Activated CD4-positive, alpha-beta T cell treated with anti-CD3 and anti-CD28 coated beads for 36 hours (primary cell): ENCODE results near the gene VAT1. TPM values are rescaled to one million over a fixed set of nuclear protein-coding genes. Genes with fewer than 3 reads are reported as not detected.

Source experiments
- ATAC-seq: fragments of 200-7000 bp; cut with Tn5 transposase; one replicate; pipeline ENCODE4 v1.10.0; 2021; ENCODE audit warnings: mild to moderate bottlenecking, moderate library complexity
- CTCF ChIA-PET: fragments of 350-600 bp; sonication (Branson Sonifier 250); formaldehyde crosslinking; loops from one replicate; lab custom pipeline; 2021; ENCODE audit warnings: antibody characterized with exemption; lab: Charles Lee
- POLR2A ChIA-PET: fragments of 350-600 bp; sonication (Branson Sonifier 250); formaldehyde crosslinking; loops from one replicate; lab custom pipeline; 2021; ENCODE audit warnings: antibody characterized with exemption, inconsistent platforms; lab: Charles Lee
- DNase-seq: peaks from one replicate; pipeline ENCODE4 v3.0.0-alpha.2; 2020
- H3K27ac Mint-ChIP-seq: one replicate; pipeline ENCODE4 v1.8.0; 2021; ENCODE audit warnings: mixed read lengths
- H3K27me3 Mint-ChIP-seq: one replicate; pipeline ENCODE4 v1.8.0; 2021; ENCODE audit warnings: mixed read lengths
- H3K36me3 Mint-ChIP-seq: one replicate; pipeline ENCODE4 v1.8.0; 2021; ENCODE audit warnings: low read depth, mixed read lengths
- H3K4me1 Mint-ChIP-seq: one replicate; pipeline ENCODE4 v1.8.0; 2021; ENCODE audit warnings: mixed read lengths
- H3K4me3 Mint-ChIP-seq: one replicate; pipeline ENCODE4 v1.8.0; 2021; ENCODE audit warnings: mild to moderate bottlenecking, moderate library complexity, mixed read lengths
- H3K9me3 Mint-ChIP-seq: one replicate; pipeline ENCODE4 v1.8.0; 2021; ENCODE audit warnings: low read depth, mixed read lengths
- intact Hi-C, 2 experiments: fragments of 100-400 bp; cut with DNase I in 1 of 2; cut with micrococcal nuclease in 1 of 2; formaldehyde crosslinking; loops; one replicate each; pipeline versions ENCODE4 v1.14.2 to v1.15.1; 2022 to 2024; cut with DNase I, micrococcal nuclease
- total RNA-seq, 2 experiments: library from RNA; stranded (reverse); gene quantifications; one replicate each; pipeline ENCODE4 v1.2.3, GENCODE V29; 2021

The VAT1 gene
- total RNA-seq, 2 experiments from 2014 or later = 26.1 to 35.0 TPM

GRCh38 chr17:43026595-43026994 lies 4.4 kb upstream of the VAT1 start:
- Mint-ChIP-seq H3K27me3 (no peaks in the 10 kb centered on the region), H3K27ac (no peak overlapping the region), H3K9me3 (no peaks in the 10 kb centered on the region), H3K36me3 (no peaks in the 10 kb centered on the region), H3K4me1 (peaks cover 11% of the 10 kb centered on the region), H3K4me3 (no peak overlapping the region)
- CTCF ChIA-PET = interaction anchor here (0.7 kb wide), 2 partner anchors 15 to 349 kb away, joined by 3 read pairs; no protein-coding TSS in a partner anchor
- DNase-seq (no peak), ATAC-seq (no peak)
- POLR2A ChIA-PET = no interaction called here
- intact Hi-C loops = no loop called here

- no peak for DNase-seq
- H3K9me3 Mint-ChIP-seq = no peaks in the 10 kb centered on the region
- no peaks in the 10 kb centered on the region for H3K27me3 Mint-ChIP-seq
- peak overlapping the region; percentile 61 for H3K4me3 Mint-ChIP-seq
- ChIA-PET POLR2A (no interaction called here), CTCF (interaction anchor here (0.7 kb wide), 2 partner anchors 15 to 348 kb away, joined by 3 read pairs; no protein-coding TSS in a partner anchor)
- intact Hi-C loops = loop anchor here in 1 of 2 experiments (2.0 kb wide), 1 partner anchor 363 kb away; no protein-coding TSS in a partner anchor
- H3K36me3 Mint-ChIP-seq = no peaks in the 10 kb centered on the region
- no peak overlapping the region for H3K27ac Mint-ChIP-seq
- no peak for ATAC-seq
- H3K4me1 Mint-ChIP-seq = peaks cover 15% of the 10 kb centered on the region
Observed at GRCh38 chr17:43025766-43026537, 3.8 kb upstream of the VAT1 start.

- peaks cover 20% of the 10 kb centered on the region for H3K4me1 Mint-ChIP-seq
- H3K9me3 Mint-ChIP-seq = no peaks in the 10 kb centered on the region
- intact Hi-C loops = loop anchor here in 1 of 2 experiments (2.0 kb wide), 1 partner anchor 364 kb away; no protein-coding TSS in a partner anchor
- H3K27ac Mint-ChIP-seq = no peak overlapping the region
- ChIA-PET POLR2A (interaction anchor here (1.4 kb wide), 1 partner anchor 291 kb away, joined by 9 read pairs; no protein-coding TSS in a partner anchor), CTCF (interaction anchor here (0.6 to 1.7 kb wide), 2 partner anchors 27 to 144 kb away, joined by 3 to 14 read pairs; partner anchors contain the start of gene RPL27)
- no peaks in the 10 kb centered on the region for H3K36me3 Mint-ChIP-seq
- no peaks in the 10 kb centered on the region for H3K27me3 Mint-ChIP-seq
- H3K4me3 Mint-ChIP-seq = peak overlapping the region; percentile 61
- DNase-seq (no peak), ATAC-seq (peak; percentile 0)
Observed at GRCh38 chr17:43025290-43025657, 3.1 kb upstream of the VAT1 start.

- H3K36me3 Mint-ChIP-seq = no peaks in the 10 kb centered on the region
- H3K27me3 Mint-ChIP-seq = no peaks in the 10 kb centered on the region
- POLR2A ChIA-PET = interaction anchor here (0.5 to 1.6 kb wide), 8 partner anchors 14 to 343 kb away, joined by 3 to 9 read pairs (median 5); partner anchors contain the start of genes BECN1, IFI35 and RPL27
- peak within 1 kb of the TSS; percentile 78 for H3K4me3 Mint-ChIP-seq
- ATAC-seq (peak; percentile 68), DNase-seq (peak; percentile 89)
- peak within 1 kb of the TSS; percentile 71 for H3K27ac Mint-ChIP-seq
- H3K9me3 Mint-ChIP-seq = no peaks in the 10 kb centered on the region
- intact Hi-C loops = loop anchor here in 1 of 2 experiments (1.0 to 5.0 kb wide), 6 partner anchors 146 to 458 kb away; partner anchors contain the start of genes DHX8, PLEKHH3 and TMEM106A
- CTCF ChIA-PET = interaction anchor here (0.6 to 1.7 kb wide), 15 partner anchors 16 to 919 kb away, joined by 3 to 14 read pairs (median 3); partner anchors contain the start of gene RPL27
- peaks cover 26% of the 10 kb centered on the region for H3K4me1 Mint-ChIP-seq
Observed at GRCh38 chr17:43024407-43025289, 2.5 kb upstream of the VAT1 start, which contains the start of gene RND2. TSS of gene RND2 (plus strand) at chr17:43025231. CDS start at chr17:43025348, 117 bp downstream.

- Mint-ChIP-seq H3K36me3 (no peaks in the 10 kb centered on the region), H3K4me3 (peak overlapping the region; percentile 81), H3K27ac (no peak overlapping the region), H3K9me3 (no peaks in the 10 kb centered on the region), H3K4me1 (peaks cover 37% of the 10 kb centered on the region), H3K27me3 (no peaks in the 10 kb centered on the region)
- intact Hi-C loops = loop anchor here in 1 of 2 experiments (5.0 kb wide), 3 partner anchors 316 to 461 kb away; partner anchors contain the start of genes DHX8 and PLEKHH3
- POLR2A ChIA-PET = interaction anchor here (0.6 to 1.8 kb wide), 5 partner anchors 23 to 347 kb away, joined by 4 to 10 read pairs (median 5); partner anchors contain the start of genes RPL27 and VPS25
- DNase-seq (peak; percentile 30), ATAC-seq (no peak)
- CTCF ChIA-PET = interaction anchor here (0.5 to 2.5 kb wide), 2 partner anchors 23 to 93 kb away, joined by 3 to 10 read pairs; partner anchors contain the start of gene RPL27
Observed at GRCh38 chr17:43020789-43021740, 1.1 kb downstream of the VAT1 start.

- intact Hi-C loops = loop anchor here in 1 of 2 experiments (5.0 kb wide), 3 partner anchors 317 to 462 kb away; partner anchors contain the start of genes DHX8 and PLEKHH3
- CTCF ChIA-PET = no interaction called here
- no peak for ATAC-seq
- no peaks in the 10 kb centered on the region for H3K27me3 Mint-ChIP-seq
- no peaks in the 10 kb centered on the region for H3K36me3 Mint-ChIP-seq
- peaks cover 35% of the 10 kb centered on the region for H3K4me1 Mint-ChIP-seq
- DNase-seq = no peak
- POLR2A ChIA-PET = interaction anchor here (1.1 kb wide), 1 partner anchor 348 kb away, joined by 5 read pairs; no protein-coding TSS in a partner anchor
- H3K27ac Mint-ChIP-seq = no peak overlapping the region
- H3K9me3 Mint-ChIP-seq = no peaks in the 10 kb centered on the region
- peak overlapping the region; percentile 81 for H3K4me3 Mint-ChIP-seq
Observed at GRCh38 chr17:43020030-43020621, 2.1 kb downstream of the VAT1 start.

- H3K4me1 Mint-ChIP-seq = peaks cover 30% of the 10 kb centered on the region
- H3K9me3 Mint-ChIP-seq = no peaks in the 10 kb centered on the region
- ChIA-PET POLR2A (no interaction called here), CTCF (no interaction called here)
- ATAC-seq (no peak), DNase-seq (no peak)
- H3K4me3 Mint-ChIP-seq = no peak overlapping the region
- peaks cover 3% of the 10 kb centered on the region for H3K36me3 Mint-ChIP-seq
- intact Hi-C loops = no loop called here
- no peak overlapping the region for H3K27ac Mint-ChIP-seq
- H3K27me3 Mint-ChIP-seq = no peaks in the 10 kb centered on the region
Observed at GRCh38 chr17:43019418-43019817, 2.8 kb downstream of the VAT1 start.

GRCh38 chr17:43018932-43019331 lies 3.3 kb downstream of the VAT1 start:
- ChIA-PET POLR2A (no interaction called here), CTCF (no interaction called here)
- Mint-ChIP-seq H3K4me3 (no peak overlapping the region), H3K27ac (no peak overlapping the region), H3K4me1 (peaks cover 26% of the 10 kb centered on the region), H3K36me3 (peaks cover 7% of the 10 kb centered on the region), H3K9me3 (no peaks in the 10 kb centered on the region), H3K27me3 (no peaks in the 10 kb centered on the region)
- DNase-seq = no peak
- intact Hi-C loops = no loop called here
- no peak for ATAC-seq

GRCh38 chr17:43018008-43018853 lies 4.0 kb downstream of the VAT1 start:
- CTCF ChIA-PET = no interaction called here
- intact Hi-C loops = no loop called here
- Mint-ChIP-seq H3K4me3 (no peak overlapping the region), H3K4me1 (peaks cover 26% of the 10 kb centered on the region), H3K36me3 (peaks cover 12% of the 10 kb centered on the region), H3K27me3 (no peaks in the 10 kb centered on the region), H3K9me3 (no peaks in the 10 kb centered on the region), H3K27ac (no peak overlapping the region)
- DNase-seq (peak; percentile 45), ATAC-seq (no peak)
- POLR2A ChIA-PET = interaction anchor here (1.0 kb wide), 1 partner anchor 12 kb away, joined by 3 read pairs; the partner anchor contains the start of gene IFI35
